H1 (cell line): ENCODE measurements around the gene ZNF423. TPM values are rescaled to one million over a fixed set of nuclear protein-coding genes. Genes with fewer than 3 reads are reported as not detected.
A peak's percentile ranks its signal among the peaks of the same experiment; 100 is the strongest.

Experiments used
- CTCF ChIA-PET: fragments of 300-600 bp; sonication (Branson Sonifier 250); formaldehyde crosslinking; loops from one replicate; lab custom pipeline; 2021; ENCODE audit not compliant: partially characterized antibody; lab: Charles Lee
- POLR2A ChIA-PET: fragments of 300-600 bp; sonication (Branson Sonifier 250); formaldehyde crosslinking; loops from one replicate; lab custom pipeline; 2021; ENCODE audit warnings: inconsistent platforms; ENCODE audit not compliant: partially characterized antibody; lab: Charles Lee
- DNase-seq, 2 experiments: peaks; one replicate each; pipeline versions ENCODE4 v3.0.0 to v3.0.0-alpha.2; 2010 to 2022; ENCODE audit warnings: low spot score in 2 of 2, low read depth in 1 of 2, mixed read lengths in 1 of 2
- FAIRE-seq: peaks from 2 replicates; lab custom pipeline; 2011; peaks lifted over from hg19 to GRCh38; lab: Jason Lieb, UNC
- H2AFZ ChIP-seq: 2 replicates; pipeline ENCODE4 v1.8.1; 2012; ENCODE audit warnings: low read length, inconsistent platforms
- H2AK5ac ChIP-seq: 2 replicates; pipeline ENCODE4 v1.6.1; 2013; ENCODE audit warnings: low read depth, low read length
- H2BK120ac ChIP-seq: replicated peaks from 2 replicates; pipeline ENCODE3; 2013; ENCODE audit warnings: low read depth, low read length, inconsistent platforms
- H2BK12ac ChIP-seq: 2 replicates; pipeline ENCODE4 v1.6.1; 2013; ENCODE audit warnings: low read depth, low read length
- H2BK15ac ChIP-seq: 2 replicates; pipeline ENCODE4 v1.6.1; 2013; ENCODE audit warnings: low read length
- H2BK20ac ChIP-seq: 2 replicates; pipeline ENCODE4 v1.6.1; 2013; ENCODE audit warnings: low read length
- H2BK5ac ChIP-seq: 2 replicates; pipeline ENCODE4 v1.6.1; 2013; ENCODE audit warnings: low read depth, low read length
- H3K14ac ChIP-seq: 2 replicates; pipeline ENCODE4 v1.6.1; 2013; ENCODE audit warnings: inconsistent platforms; ENCODE audit not compliant: insufficient read length
- H3K18ac ChIP-seq: 2 replicates; pipeline ENCODE4 v1.6.1; 2013; ENCODE audit warnings: low read length; ENCODE audit errors: extremely low read depth
- H3K23ac ChIP-seq: 2 replicates; pipeline ENCODE4 v1.6.1; 2013; ENCODE audit warnings: inconsistent platforms; ENCODE audit not compliant: insufficient read length
- H3K23me2 ChIP-seq: 2 replicates; pipeline ENCODE4 v1.6.1; 2013; ENCODE audit warnings: low read depth, low read length
- H3K27ac ChIP-seq: 2 replicates; pipeline ENCODE4 v1.6.1; 2011; ENCODE audit warnings: low read depth, low read length, inconsistent platforms
- H3K27me3 ChIP-seq, 4 experiments: replicated peaks in 1 of 4; 1 replicate in 1 of 4; 2 replicates in 3 of 4; pipeline versions ENCODE4 v1.6.1 to v1.8.1; 2011 to 2013; ENCODE audit warnings: low read length in 3 of 4, mild to moderate bottlenecking in 3 of 4, inconsistent platforms in 2 of 4, mixed read lengths in 2 of 4, moderate library complexity in 1 of 4; ENCODE audit not compliant: control insufficient read depth in 3 of 4, insufficient read depth in 3 of 4; ENCODE audit errors: extremely low read depth in 1 of 4
- H3K36me3 ChIP-seq, 4 experiments: 2 replicates each; pipeline versions ENCODE4 v1.6.1 to v1.8.1; 2011 to 2013; ENCODE audit warnings: mild to moderate bottlenecking in 4 of 4, low read length in 3 of 4, moderate library complexity in 2 of 4, control low read depth in 1 of 4, inconsistent platforms in 1 of 4; ENCODE audit not compliant: insufficient read depth in 4 of 4, control insufficient read depth in 2 of 4
- H3K4ac ChIP-seq: replicated peaks from 2 replicates; pipeline ENCODE3; 2013; ENCODE audit warnings: low read length, low read depth, mixed read lengths, inconsistent platforms; ENCODE audit not compliant: insufficient read length
- H3K4me1 ChIP-seq, 4 experiments: replicated peaks in 1 of 4; 1 replicate in 1 of 4; 2 replicates in 3 of 4; pipeline versions ENCODE4 v1.6.1 to v1.8.1; 2011 to 2013; ENCODE audit warnings: low read length in 3 of 4, inconsistent platforms in 2 of 4, mixed read lengths in 1 of 4; ENCODE audit not compliant: insufficient read depth in 4 of 4, control insufficient read depth in 3 of 4
- H3K4me2 ChIP-seq, 2 experiments: 2 replicates each; pipeline versions ENCODE4 v1.6.1 to v1.8.1; 2011 to 2013; ENCODE audit warnings: low read depth in 2 of 2, low read length in 2 of 2, control low read depth in 1 of 2, inconsistent platforms in 1 of 2, mild to moderate bottlenecking in 1 of 2; ENCODE audit not compliant: insufficient read depth in 1 of 2
- H3K4me3 ChIP-seq, 4 experiments: fragments of 200-600, 300-600 bp in 1 of 4; sonication (generic), shearing (Covaris generic), sonication (Bioruptor Twin) in 1 of 4; 2 replicates each; pipeline versions ENCODE4 v1.5.1 to v1.8.1; 2011 to 2016; ENCODE audit warnings: low read length in 4 of 4, low read depth in 3 of 4, control low read depth in 2 of 4, inconsistent platforms in 2 of 4, mild to moderate bottlenecking in 2 of 4, mixed read lengths in 1 of 4, moderate library complexity in 1 of 4; ENCODE audit not compliant: insufficient read depth in 2 of 4; ENCODE audit errors: extremely low read depth in 1 of 4
- H3K56ac ChIP-seq: replicated peaks from 2 replicates; pipeline ENCODE3; 2013; ENCODE audit warnings: low read depth, mild to moderate bottlenecking, mixed read lengths, low read length, inconsistent platforms; ENCODE audit not compliant: insufficient read length
- H3K79me1 ChIP-seq: 2 replicates; pipeline ENCODE4 v1.6.1; 2013; ENCODE audit warnings: low read depth, low read length, control low read depth
- H3K79me2 ChIP-seq, 2 experiments: 2 replicates each; pipeline versions ENCODE4 v1.6.1 to v1.8.1; 2012 to 2013; ENCODE audit warnings: low read length in 2 of 2, mild to moderate bottlenecking in 2 of 2, inconsistent platforms in 1 of 2; ENCODE audit not compliant: insufficient read depth in 2 of 2, control insufficient read depth in 1 of 2
- H3K9ac ChIP-seq, 4 experiments: replicated peaks in 1 of 4; 1 replicate in 1 of 4; 2 replicates in 3 of 4; pipeline versions ENCODE4 v1.6.1 to v1.8.1; 2011 to 2013; ENCODE audit warnings: low read depth in 3 of 4, low read length in 3 of 4, control low read depth in 2 of 4, mild to moderate bottlenecking in 2 of 4, moderate library complexity in 2 of 4, inconsistent platforms in 1 of 4; ENCODE audit errors: extremely low read depth in 1 of 4
- H3K9me3 ChIP-seq, 2 experiments: 2 replicates each; pipeline versions ENCODE4 v1.6.1 to v1.8.1; 2012 to 2013; ENCODE audit warnings: mild to moderate bottlenecking in 2 of 2, moderate library complexity in 2 of 2, control low read depth in 1 of 2, inconsistent platforms in 1 of 2, low read depth in 1 of 2, low read length in 1 of 2, mixed read lengths in 1 of 2; ENCODE audit not compliant: insufficient read depth in 2 of 2
- H4K20me1 ChIP-seq, 2 experiments: replicated peaks in 1 of 2; 2 replicates each; pipeline versions ENCODE3 to v1.8.1; 2011 to 2013; ENCODE audit warnings: inconsistent platforms in 2 of 2, low read length in 2 of 2, mild to moderate bottlenecking in 1 of 2; ENCODE audit not compliant: insufficient read depth in 2 of 2, control insufficient read depth in 1 of 2
- H4K5ac ChIP-seq: 2 replicates; pipeline ENCODE4 v1.6.1; 2013; ENCODE audit warnings: low read length, low read depth, mixed read lengths, inconsistent platforms; ENCODE audit not compliant: insufficient read length
- H4K8ac ChIP-seq: 2 replicates; pipeline ENCODE4 v1.8.0; 2013; ENCODE audit warnings: mild to moderate bottlenecking, moderate library complexity, low read length, inconsistent platforms; ENCODE audit not compliant: insufficient read depth; ENCODE audit errors: extremely low read depth
- H4K91ac ChIP-seq: replicated peaks from 2 replicates; pipeline ENCODE3; 2013; ENCODE audit warnings: low read length, mixed read lengths, inconsistent platforms; ENCODE audit not compliant: insufficient read length
- CTCF ChIP-seq, 3 experiments: IDR thresholded peaks; 1 replicate in 2 of 3; 2 replicates in 1 of 3; pipeline versions ENCODE4 v1.5.1 to v1.6.1; 2011; ENCODE audit warnings: low read length in 3 of 3, mild to moderate bottlenecking in 3 of 3, inconsistent platforms in 2 of 3, low read depth in 1 of 3, moderate library complexity in 1 of 3; ENCODE audit not compliant: insufficient read depth in 1 of 3; ENCODE audit errors: control extremely low read depth in 1 of 3
- SIN3A ChIP-seq, 2 experiments: IDR thresholded peaks in 1 of 2; conservative IDR thresholded peaks in 1 of 2; 2 replicates each; pipeline ENCODE4 v1.6.1; 2011 to 2012; ENCODE audit warnings: low read length in 2 of 2, improper control_type of control experiment in 1 of 2, low read depth in 1 of 2, mild to moderate bottlenecking in 1 of 2
- WGBS, 2 experiments: shearing (Covaris generic) in 1 of 2; methylation state at CpG; one replicate each; pipeline versions ENCODE4 v1.1.6 to v1.1.7; 2013 to 2015; ENCODE audit warnings: low lambda C conversion rate in 2 of 2, mixed read lengths in 2 of 2, inconsistent platforms in 1 of 2, low coverage in 1 of 2, missing lambda C conversion rate in 1 of 2; ENCODE audit not compliant: insufficient replicate concordance in 2 of 2, insufficient coverage in 1 of 2, insufficient read length in 1 of 2; ENCODE audit errors: extremely low coverage in 1 of 2, missing lambda C conversion rate in 1 of 2; 5-methylcytosine and 5-hydroxymethylcytosine counted together
- polyA plus RNA-seq, 7 experiments: library from polyadenylated mRNA; depleted of rRNA in 3 of 7; stranded (reverse) in 5 of 7; unstranded in 2 of 7; fragments of >200 nt in 5 of 7; fragments of 200-250 nt in 2 of 7; gene quantifications; 1 replicate in 5 of 7; 2 replicates in 1 of 7; 4 replicates in 1 of 7; pipeline versions ENCODE4 v1.2.1 to v1.2.3, GENCODE V29; 2011 to 2013; ENCODE audit warnings: missing spikeins in 2 of 7, mixed read lengths in 2 of 7
- total RNA-seq: library from RNA; stranded (reverse); fragmentation: NEBNext Ultra II Directional; extraction: Animal tissue kit (Norgen Biotek cat#: 25700); gene quantifications from 2 replicates; pipeline ENCODE4 v1.2.1, GENCODE V29; 2021
- TF ChIP-seq, protein P1 (sequence below): IDR thresholded peaks from 2 replicates; pipeline ENCODE4 v1.6.1; 2012; ENCODE audit warnings: low read length, inconsistent platforms

ZNF423 gene
- total and polyA plus RNA-seq, 2 of the 8 experiments (the other 6 are each of a cell fraction or from before 2014, with no cell fraction given) = 38.2 to 52.3 TPM

- Histone ChIP-seq H4K20me1 (no peaks in the 10 kb centered on the region), H3K79me1 (peaks cover 8% of the 10 kb centered on the region), H3K4ac (peak overlapping the region; percentile 69), H4K5ac (peak overlapping the region; percentile 76), H3K14ac (no peak overlapping the region), H3K9me3 (no peaks in the 10 kb centered on the region), H3K23me2 (0 out of 2 replicates have a peak, but pooled peaks cover 4% of the 10 kb centered on the region), H3K4me1 (peaks cover 51 to 66% (median 57%) of the 10 kb centered on the region in 4 experiments), H2BK15ac (no peak overlapping the region), H3K27ac (peak overlapping the region; percentile 79; the same call in 1 of the 2 replicates), H3K23ac (no peak overlapping the region), H2BK120ac (no peak overlapping the region), H3K4me3 (peak overlapping the region in 3 of 4 experiments; percentile 3 to 47 (median 21); a peak in 4 of 8 replicates), H3K9ac (no peak overlapping the region), H3K79me2 (peaks cover 0 to 16% of the 10 kb centered on the region in 2 experiments; a peak in 2 of 4 replicates), H2BK20ac (peak overlapping the region; percentile 87; the same call in 1 of the 2 replicates), H2AFZ (no peak overlapping the region), H3K36me3 (no peaks in the 10 kb centered on the region), H2BK12ac (0 out of 2 replicates have a peak overlapping the region, but pooled peaks have one; percentile 75), H3K18ac (peak overlapping the region; percentile 91), H4K8ac (no peak overlapping the region), H3K4me2 (peak overlapping the region; percentile 64 to 90), H2AK5ac (0 out of 2 replicates have a peak overlapping the region, but pooled peaks have one; percentile 92), H4K91ac (peak overlapping the region; percentile 99), H3K56ac (peak overlapping the region; percentile 14), H3K27me3 (no peaks in the 10 kb centered on the region), H2BK5ac (peak overlapping the region; percentile 97)
- peak in 1 of 2 experiments; percentile 74 for DNase-seq
- 1% methylated on average over 15 of the region's 15 CpGs; no CpG with 5 or more reads in 1 of the 2 experiments for WGBS, 2 experiments
- ChIA-PET POLR2A (interaction anchor here (0.7 to 1.5 kb wide), 6 partner anchors 17 to 146 kb away, joined by 3 to 4 read pairs (median 3); no protein-coding TSS in a partner anchor), CTCF (interaction anchor here (0.8 to 2.3 kb wide), 12 partner anchors 9 to 237 kb away, joined by 3 to 10 read pairs (median 3); no protein-coding TSS in a partner anchor)
- peak; percentile 89 for FAIRE-seq
- no peak for TF ChIP-seq CTCF (IDR thresholded peaks at IDR 0.05; ENCODE audit: control extremely low read depth in 1 of 3, insufficient read depth in 1 of 3, low read depth in 1 of 3, low read length in 3 of 3)
- TF ChIP-seq, protein P1, sequence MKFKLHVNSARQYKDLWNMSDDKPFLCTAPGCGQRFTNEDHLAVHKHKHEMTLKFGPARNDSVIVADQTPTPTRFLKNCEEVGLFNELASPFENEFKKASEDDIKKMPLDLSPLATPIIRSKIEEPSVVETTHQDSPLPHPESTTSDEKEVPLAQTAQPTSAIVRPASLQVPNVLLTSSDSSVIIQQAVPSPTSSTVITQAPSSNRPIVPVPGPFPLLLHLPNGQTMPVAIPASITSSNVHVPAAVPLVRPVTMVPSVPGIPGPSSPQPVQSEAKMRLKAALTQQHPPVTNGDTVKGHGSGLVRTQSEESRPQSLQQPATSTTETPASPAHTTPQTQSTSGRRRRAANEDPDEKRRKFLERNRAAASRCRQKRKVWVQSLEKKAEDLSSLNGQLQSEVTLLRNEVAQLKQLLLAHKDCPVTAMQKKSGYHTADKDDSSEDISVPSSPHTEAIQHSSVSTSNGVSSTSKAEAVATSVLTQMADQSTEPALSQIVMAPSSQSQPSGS = no peak
- peak in 1 of 2 experiments; percentile 69; a peak in 2 of 4 replicates for TF ChIP-seq SIN3A (conservative IDR thresholded peaks at IDR 0.05 in 1 of 2, IDR thresholded peaks at IDR 0.05 in 1 of 2; ENCODE audit: low read depth in 1 of 2, low read length in 2 of 2)
Measured at GRCh38 chr16:49701789-49702494, 154.0 kb downstream of the ZNF423 start.
